ENCODE measurements around the gene ZNF362. TPM values are rescaled to one million over a fixed set of nuclear protein-coding genes. Genes with fewer than 3 reads are reported as not detected.

The ZNF362 gene
- total and polyA plus RNA-seq, 12 donors = 7.8 to 37.3 (median 23.8) TPM

DNA sequence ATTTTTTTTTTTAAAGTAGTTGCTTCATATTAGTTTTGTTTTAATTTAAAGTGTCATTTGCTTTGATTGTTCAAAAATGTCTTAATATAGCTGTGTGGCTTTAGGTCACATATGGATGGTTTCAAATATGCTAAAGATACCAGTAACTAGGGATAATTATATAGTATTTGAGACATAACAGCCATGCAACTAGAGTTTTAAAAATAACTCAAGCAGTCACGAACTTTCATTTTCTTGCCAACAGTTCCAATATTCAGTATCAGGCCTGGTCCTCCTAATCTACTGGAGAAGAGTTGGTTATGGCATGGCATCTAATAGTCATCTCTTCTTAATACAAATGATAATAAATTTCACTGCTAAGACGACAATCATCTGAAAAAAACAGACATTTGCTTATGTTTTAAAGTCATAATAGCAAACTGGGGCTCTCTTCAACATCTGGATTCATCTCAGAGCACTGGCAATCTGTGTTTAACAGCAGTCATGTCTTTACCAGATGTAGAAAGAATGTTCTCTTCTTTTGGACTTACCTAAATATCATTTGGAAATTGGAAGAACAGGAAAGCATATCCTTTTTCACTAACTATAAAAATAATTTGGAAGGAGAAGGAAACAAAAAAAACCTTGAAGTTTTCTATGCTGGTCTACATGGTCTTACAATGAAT, 88.7 kb downstream of the ZNF362 start:
- Histone ChIP-seq H3K4me3 (peak overlapping the region in 1 of 4 donors; percentile 39), H3K9me3 (replicated peaks in 1 of 3) (no peaks in the 10 kb centered on the region), H3K27me3 (no peaks in the 10 kb centered on the region), H3K36me3 (replicated peaks in 1 of 2) (peaks cover 0 to 8% of the 10 kb centered on the region in 2 donors), H3K4me1 (replicated peaks in 1 of 2) (peaks cover 80 to 86% of the 10 kb centered on the region in 2 donors), H3K27ac (peak overlapping the region in 4 of 5 donors; percentile 1 to 98 (median 78))
- intact Hi-C loops (cut with DNase I) = no loop called here
- TF ChIP-seq, protein P1, sequence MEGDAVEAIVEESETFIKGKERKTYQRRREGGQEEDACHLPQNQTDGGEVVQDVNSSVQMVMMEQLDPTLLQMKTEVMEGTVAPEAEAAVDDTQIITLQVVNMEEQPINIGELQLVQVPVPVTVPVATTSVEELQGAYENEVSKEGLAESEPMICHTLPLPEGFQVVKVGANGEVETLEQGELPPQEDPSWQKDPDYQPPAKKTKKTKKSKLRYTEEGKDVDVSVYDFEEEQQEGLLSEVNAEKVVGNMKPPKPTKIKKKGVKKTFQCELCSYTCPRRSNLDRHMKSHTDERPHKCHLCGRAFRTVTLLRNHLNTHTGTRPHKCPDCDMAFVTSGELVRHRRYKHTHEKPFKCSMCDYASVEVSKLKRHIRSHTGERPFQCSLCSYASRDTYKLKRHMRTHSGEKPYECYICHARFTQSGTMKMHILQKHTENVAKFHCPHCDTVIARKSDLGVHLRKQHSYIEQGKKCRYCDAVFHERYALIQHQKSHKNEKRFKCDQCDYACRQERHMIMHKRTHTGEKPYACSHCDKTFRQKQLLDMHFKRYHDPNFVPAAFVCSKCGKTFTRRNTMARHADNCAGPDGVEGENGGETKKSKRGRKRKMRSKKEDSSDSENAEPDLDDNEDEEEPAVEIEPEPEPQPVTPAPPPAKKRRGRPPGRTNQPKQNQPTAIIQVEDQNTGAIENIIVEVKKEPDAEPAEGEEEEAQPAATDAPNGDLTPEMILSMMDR (IDR thresholded peaks at IDR 0.05) = no peak
- TF ChIP-seq POLR2A (IDR thresholded peaks at IDR 0.05) = no peak
- DNase-seq = no peak
- 27 to 36% (median 32%) methylated on average over 2 of the region's 2 CpGs for WGBS, 4 donors

DNA sequence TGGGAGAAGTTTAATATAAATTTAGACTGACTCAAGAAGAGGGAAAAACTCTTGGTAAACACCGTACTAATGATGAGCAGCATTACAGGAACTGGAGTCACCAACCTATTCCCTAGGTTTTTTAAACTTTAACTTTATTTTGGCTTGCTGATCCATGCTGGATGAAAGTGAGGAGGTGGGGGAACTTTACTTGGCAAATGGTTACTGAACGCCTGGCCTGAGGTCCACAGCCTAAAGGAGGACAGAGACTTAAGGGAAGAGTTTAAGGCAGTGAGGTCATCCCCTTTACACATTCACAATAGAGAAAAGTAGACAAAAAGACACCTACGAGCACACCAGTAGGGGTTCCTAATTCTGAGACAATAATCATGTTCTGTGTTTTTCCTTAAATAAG, 90.2 kb downstream of the ZNF362 start:
- WGBS, 4 donors = 47 to 53% (median 49%) methylated on average over 3 of the region's 3 CpGs
- peak overlapping the region; percentile 86 to 98 (median 96) for H3K27ac ChIP-seq
- no peaks in the 10 kb centered on the region for H3K27me3 ChIP-seq
- H3K36me3 ChIP-seq (replicated peaks in 1 of 2) = peaks cover 0 to 8% of the 10 kb centered on the region in 2 donors
- DNase-seq = peak in 1 of 7 donors; percentile 5
- TF ChIP-seq, protein P1 (IDR thresholded peaks at IDR 0.05) = no peak
- TF ChIP-seq POLR2A (IDR thresholded peaks at IDR 0.05) = no peak
- H3K4me1 ChIP-seq (replicated peaks in 1 of 2) = peaks cover 65 to 78% of the 10 kb centered on the region in 2 donors
- no peaks in the 10 kb centered on the region for H3K9me3 ChIP-seq (replicated peaks in 1 of 3)
- intact Hi-C loops (cut with DNase I) = no loop called here
- H3K4me3 ChIP-seq = peak overlapping the region in 1 of 4 donors; percentile 39

DNA sequence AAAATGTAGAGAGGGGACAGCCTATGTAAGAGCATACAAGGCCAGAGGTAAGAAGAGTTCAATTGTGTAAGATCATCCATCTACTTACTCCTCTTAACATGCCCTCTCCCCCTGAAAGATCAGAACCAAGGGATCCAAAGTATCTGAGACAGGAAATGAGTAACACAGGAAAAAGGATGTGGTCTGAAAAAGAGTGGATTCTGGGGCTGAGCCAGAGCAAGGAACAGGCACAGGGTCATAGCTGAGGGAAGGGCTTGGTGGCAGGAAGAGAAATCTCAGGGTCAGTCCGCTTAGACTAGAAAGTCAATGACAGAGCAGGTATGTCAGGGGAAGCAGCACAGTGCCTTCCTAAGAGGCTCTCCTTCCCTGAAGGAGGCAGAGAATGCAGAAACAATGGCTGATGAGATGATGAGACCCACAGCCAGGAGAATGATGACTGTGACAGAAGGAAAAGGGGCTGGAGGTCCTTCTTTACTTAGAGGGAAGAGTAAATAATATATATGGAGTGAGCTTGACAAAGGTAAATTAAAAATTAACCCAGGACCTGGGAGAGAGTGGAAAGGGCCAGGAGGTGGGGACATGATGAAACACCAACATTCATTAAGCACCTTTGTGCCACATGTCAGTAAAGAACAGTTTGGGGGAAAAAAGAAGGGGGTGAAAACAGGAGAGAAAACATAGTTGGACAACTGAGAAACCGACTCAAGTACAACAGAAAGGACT, 90.8 kb downstream of the ZNF362 start:
- TF ChIP-seq, protein P1 (IDR thresholded peaks at IDR 0.05) = no peak
- TF ChIP-seq POLR2A (IDR thresholded peaks at IDR 0.05) = peak; percentile 81 to 86
- no peaks in the 10 kb centered on the region for H3K9me3 ChIP-seq (replicated peaks in 1 of 3)
- intact Hi-C loops (cut with DNase I) = no loop called here
- 5 to 16% (median 12%) methylated on average over 2 of the region's 2 CpGs for WGBS, 4 donors
- H3K27me3 ChIP-seq = no peaks in the 10 kb centered on the region
- peaks cover 61 to 73% of the 10 kb centered on the region in 2 donors for H3K4me1 ChIP-seq (replicated peaks in 1 of 2)
- peaks cover 0 to 8% of the 10 kb centered on the region in 2 donors for H3K36me3 ChIP-seq (replicated peaks in 1 of 2)
- peak overlapping the region in 1 of 4 donors; percentile 81 for H3K4me3 ChIP-seq
- H3K27ac ChIP-seq = peak overlapping the region; percentile 86 to 98 (median 96)
- peak in 6 of 7 donors; percentile 65 to 88 (median 79) for DNase-seq

DNA sequence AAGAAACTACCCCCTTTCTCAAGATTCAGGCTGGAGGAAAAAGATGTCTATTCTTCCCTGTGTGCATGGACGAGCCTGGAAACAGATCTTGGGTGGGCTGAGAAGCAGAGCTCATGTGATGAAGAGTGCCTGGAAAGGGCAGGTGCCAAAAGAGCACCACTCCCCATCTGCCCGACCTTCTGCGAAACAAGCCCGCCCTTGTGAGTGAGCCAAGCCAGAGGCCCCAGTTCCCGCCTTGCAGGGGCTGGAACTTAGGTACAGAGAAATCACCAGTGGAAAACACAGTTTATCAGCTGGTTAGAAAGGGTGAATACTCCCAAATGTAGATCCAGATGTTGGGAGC, 91.3 kb downstream of the ZNF362 start:
- TF ChIP-seq POLR2A (IDR thresholded peaks at IDR 0.05) = no peak
- TF ChIP-seq, protein P1 (IDR thresholded peaks at IDR 0.05) = no peak
- Histone ChIP-seq H3K36me3 (replicated peaks in 1 of 2) (peaks cover 0 to 6% of the 10 kb centered on the region in 2 donors), H3K27ac (peak overlapping the region; percentile 86 to 98 (median 96)), H3K4me3 (peak overlapping the region in 1 of 4 donors; percentile 81), H3K9me3 (replicated peaks in 1 of 3) (no peaks in the 10 kb centered on the region), H3K4me1 (replicated peaks in 1 of 2) (peaks cover 56 to 68% of the 10 kb centered on the region in 2 donors), H3K27me3 (no peaks in the 10 kb centered on the region)
- DNase-seq = peak in 3 of 7 donors; percentile 40 to 58 (median 50)
- intact Hi-C loops (cut with DNase I) = no loop called here
- 28 to 35% (median 33%) methylated on average over 5 of the region's 5 CpGs for WGBS, 4 donors

Measured in adrenal gland (tissue), 12 donors.